ENCODE data around the gene WDR45B.
"Not testable (repeated sequence)": the region's sequence is repeated elsewhere in the genome, so short reads cannot be mapped to it uniquely, and the experiment has no call there.

The WDR45B gene

DNA sequence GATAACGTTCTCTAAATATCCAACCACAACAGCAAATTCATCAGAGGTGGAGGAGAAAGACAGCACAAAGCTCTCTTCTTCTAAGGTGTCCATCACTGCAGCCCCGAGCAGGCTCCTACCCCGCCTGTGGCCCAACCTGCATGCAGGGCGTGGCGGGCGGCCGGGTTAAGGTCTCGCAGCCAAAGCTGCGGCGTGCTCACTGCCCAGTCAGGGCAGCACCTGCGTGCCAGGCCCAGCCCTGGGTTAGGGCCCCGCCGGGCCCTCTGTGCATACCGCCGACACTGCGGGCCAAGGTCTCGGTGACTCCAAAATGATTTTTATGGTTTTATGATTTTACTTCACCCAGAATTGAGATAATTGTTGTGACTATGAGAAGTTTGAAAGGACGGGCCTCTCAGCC, 70.9 kb downstream of the WDR45B start:
- no peak for DNase-seq

DNA sequence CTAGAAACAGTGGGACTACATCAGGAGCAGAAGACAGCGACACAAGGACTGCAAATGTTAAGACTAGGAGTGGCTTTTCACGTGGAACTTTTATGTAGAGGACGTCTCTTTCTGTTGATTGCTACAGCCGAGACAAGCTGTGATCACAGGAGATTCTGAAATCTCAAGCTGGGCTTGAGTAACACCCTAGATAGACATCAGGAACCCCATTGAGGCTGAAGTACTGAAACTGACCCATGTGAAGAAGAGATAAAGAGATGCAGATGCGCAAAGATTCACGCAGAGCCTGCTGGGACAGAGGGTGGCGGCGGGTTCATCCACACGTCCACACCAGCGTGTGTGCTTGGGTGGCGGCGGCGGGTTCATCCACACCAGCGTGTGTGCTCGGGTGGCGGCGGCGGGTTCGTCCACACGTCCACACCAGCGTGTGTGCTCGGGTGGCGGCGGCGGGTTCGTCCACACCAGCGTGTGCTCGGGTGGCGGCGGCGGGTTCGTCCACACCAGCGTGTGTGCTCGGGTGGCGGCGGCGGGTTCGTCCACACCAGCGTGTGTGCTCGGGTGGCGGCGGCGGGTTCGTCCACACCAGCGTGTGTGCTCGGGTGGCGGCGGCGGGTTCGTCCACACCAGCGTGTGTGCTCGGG, 72.5 kb downstream of the WDR45B start:
- not testable (repeated sequence) for DNase-seq

- no peak for DNase-seq
Measured at GRCh38 chr17:82574041-82574440, 74.2 kb downstream of the WDR45B start.

- no peak for DNase-seq
Measured at GRCh38 chr17:82571855-82572254, 76.4 kb downstream of the WDR45B start.

GRCh38 chr17:82570277-82570676, 78.0 kb downstream of the WDR45B start:
- DNase-seq: no peak

GRCh38 chr17:82569621-82570020, 78.6 kb downstream of the WDR45B start:
- DNase-seq: no peak

GRCh38 chr17:82568997-82569393, 79.2 kb downstream of the WDR45B start:
- no peak for DNase-seq

GRCh38 chr17:82567286-82567685, 81.0 kb downstream of the WDR45B start:
- no peak for DNase-seq

DNA sequence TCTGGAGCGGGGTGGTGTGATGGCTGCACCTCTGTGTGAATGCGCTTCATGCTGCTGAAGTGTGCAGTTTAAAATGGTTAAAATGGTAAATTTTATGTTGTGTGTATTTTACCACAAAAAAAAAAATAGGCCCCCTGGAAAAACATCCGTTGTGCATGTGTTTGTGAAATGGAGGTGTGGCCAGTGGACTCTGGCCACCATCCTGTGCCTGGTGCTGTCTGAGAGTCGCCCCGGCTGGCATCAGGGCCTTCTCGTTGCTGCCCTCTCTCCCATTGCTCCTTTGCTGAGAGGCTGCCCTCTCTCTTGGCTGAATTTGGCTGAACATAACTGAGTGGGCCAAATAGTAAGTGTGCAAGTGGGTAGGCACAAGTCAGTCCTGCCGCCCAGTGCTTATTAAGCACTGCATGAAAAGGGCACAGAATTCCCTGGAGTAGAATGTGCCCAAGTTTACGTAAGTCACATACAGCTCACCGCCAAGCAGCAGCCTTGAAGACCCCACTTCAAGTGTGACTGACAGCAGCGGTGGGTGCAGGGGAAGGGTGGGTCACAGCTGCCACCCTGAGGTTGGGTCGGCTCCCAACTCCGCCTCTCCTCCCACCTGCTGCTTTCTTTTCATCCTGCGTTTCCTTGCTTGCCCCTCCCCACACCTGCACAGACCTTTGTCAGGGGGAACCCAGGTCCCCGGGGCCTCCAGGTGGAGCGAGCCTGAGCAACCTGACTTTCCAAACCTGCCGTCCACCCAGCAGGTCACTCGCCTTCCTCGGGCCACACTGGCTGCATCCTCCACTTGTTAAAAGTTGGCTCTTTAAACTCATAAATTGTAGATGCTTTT, 81.9 kb downstream of the WDR45B start:
- DNase-seq: no peak

- DNase-seq: no peak
Measured at GRCh38 chr17:82565551-82565950, 82.7 kb downstream of the WDR45B start.

Data from GF-D8 (cell line).